CD14-positive monocyte (primary cell): Measurements from ENCODE around the gene CREB5. TPM values are rescaled to one million over a fixed set of nuclear protein-coding genes. Genes with fewer than 3 reads are reported as not detected.

Experiments
- DNase-seq, 3 donors: peaks; one replicate each; pipeline ENCODE4 v3.0.0-alpha.2; 2011 to 2022
- H2AFZ ChIP-seq: 2 replicates; pipeline ENCODE4 v1.6.0; 2012; ENCODE audit warnings: mild to moderate bottlenecking, low read depth, low read length, inconsistent platforms; ENCODE audit not compliant: insufficient read depth, poor library complexity, severe bottlenecking
- H3K27ac ChIP-seq, 2 donors: 1 replicate in 1 of 2; 2 replicates in 1 of 2; pipeline ENCODE4 v1.5.1; 2012 to 2013; ENCODE audit warnings: low read length in 2 of 2, control low read depth in 1 of 2, inconsistent platforms in 1 of 2, low read depth in 1 of 2, mild to moderate bottlenecking in 1 of 2
- H3K27me3 ChIP-seq, 2 donors: one replicate each; pipeline versions ENCODE4 v1.6.0 to v1.6.1; 2011 to 2013; ENCODE audit warnings: low read length in 2 of 2; ENCODE audit not compliant: control insufficient read depth in 2 of 2, insufficient read depth in 2 of 2
- H3K36me3 ChIP-seq, 2 donors: replicated peaks in 1 of 2; 1 replicate in 1 of 2; 2 replicates in 1 of 2; pipeline versions ENCODE4 v1.5.1 to v1.6.1; 2012 to 2013; ENCODE audit warnings: low read length in 2 of 2, control low read depth in 1 of 2, inconsistent platforms in 1 of 2, mild to moderate bottlenecking in 1 of 2; ENCODE audit not compliant: insufficient read depth in 2 of 2, control insufficient read depth in 1 of 2
- H3K4me1 ChIP-seq, 2 donors: 1 replicate in 1 of 2; 2 replicates in 1 of 2; pipeline versions ENCODE4 v1.5.1 to v1.6.1; 2012 to 2013; ENCODE audit warnings: low read length in 2 of 2, control low read depth in 1 of 2, inconsistent platforms in 1 of 2, mild to moderate bottlenecking in 1 of 2, moderate library complexity in 1 of 2; ENCODE audit not compliant: insufficient read depth in 2 of 2, control insufficient read depth in 1 of 2
- H3K4me2 ChIP-seq: replicated peaks from 2 replicates; pipeline ENCODE3; 2012; ENCODE audit warnings: low read length, moderate library complexity, mild to moderate bottlenecking; ENCODE audit not compliant: poor library complexity, severe bottlenecking; ENCODE audit errors: extremely low read depth
- H3K4me3 ChIP-seq, 3 experiments: fragments of 200-600 bp in 1 of 3; sonication (generic) in 1 of 3; replicated peaks in 1 of 3; 1 replicate in 2 of 3; 2 replicates in 1 of 3; pipeline ENCODE4 v1.5.1; 2011 to 2013; ENCODE audit warnings: low read length in 3 of 3, mild to moderate bottlenecking in 3 of 3, control low read depth in 2 of 3, low read depth in 2 of 3, inconsistent platforms in 1 of 3, moderate library complexity in 1 of 3
- H3K79me2 ChIP-seq: 2 replicates; pipeline ENCODE4 v1.6.0; 2012; ENCODE audit warnings: mild to moderate bottlenecking, control low read depth, inconsistent platforms, low read length, moderate library complexity; ENCODE audit not compliant: insufficient read depth
- H3K9ac ChIP-seq: 2 replicates; pipeline ENCODE4 v1.6.0; 2017; ENCODE audit warnings: low read length, mild to moderate bottlenecking; ENCODE audit not compliant: insufficient read depth, poor library complexity, severe bottlenecking
- H3K9me3 ChIP-seq, 2 donors: replicated peaks in 1 of 2; 1 replicate in 1 of 2; 2 replicates in 1 of 2; pipeline versions ENCODE4 v1.5.1 to v1.6.1; 2012 to 2013; ENCODE audit warnings: low read length in 2 of 2, control low read depth in 1 of 2; ENCODE audit not compliant: control insufficient read depth in 1 of 2, insufficient read depth in 1 of 2
- H4K20me1 ChIP-seq: 2 replicates; pipeline ENCODE4 v1.6.0; 2012; ENCODE audit warnings: mild to moderate bottlenecking, low read length, control low read depth, moderate library complexity; ENCODE audit not compliant: insufficient read depth
- H3K27ac Mint-ChIP-seq, 7 donors: one replicate each; pipeline ENCODE4 v1.8.0; 2020; ENCODE audit warnings: mild to moderate bottlenecking in 7 of 7, mixed read lengths in 7 of 7, moderate library complexity in 6 of 7, inconsistent platforms in 2 of 7
- H3K27me3 Mint-ChIP-seq, 3 donors: one replicate each; pipeline ENCODE4 v1.8.0; 2021 to 2022; ENCODE audit warnings: low read depth in 3 of 3, mild to moderate bottlenecking in 3 of 3, mixed read lengths in 3 of 3, moderate library complexity in 3 of 3, inconsistent platforms in 1 of 3
- H3K36me3 Mint-ChIP-seq, 2 donors: one replicate each; pipeline ENCODE4 v1.8.0; 2020; ENCODE audit warnings: mixed read lengths in 2 of 2, inconsistent platforms in 1 of 2, mild to moderate bottlenecking in 1 of 2
- H3K4me1 Mint-ChIP-seq: one replicate; pipeline ENCODE4 v1.8.0; 2020; ENCODE audit warnings: mild to moderate bottlenecking, mixed read lengths
- H3K4me3 Mint-ChIP-seq, 2 donors: one replicate each; pipeline ENCODE4 v1.8.0; 2020; ENCODE audit warnings: mild to moderate bottlenecking in 2 of 2, mixed read lengths in 2 of 2, moderate library complexity in 1 of 2
- H3K9me3 Mint-ChIP-seq, 7 donors: one replicate each; pipeline ENCODE4 v1.8.0; 2020 to 2022; ENCODE audit warnings: mixed read lengths in 7 of 7, mild to moderate bottlenecking in 6 of 7, moderate library complexity in 6 of 7, inconsistent platforms in 2 of 7
- CTCF ChIP-seq: fragments of 200-600 bp; IDR thresholded peaks from one replicate; pipeline ENCODE4 v1.8.0; 2022; ENCODE audit warnings: antibody characterized with exemption, mild to moderate bottlenecking
- WGBS: methylation state at CpG from one replicate; pipeline ENCODE4 v1.1.5; 2013; ENCODE audit warnings: missing lambda C conversion rate; ENCODE audit not compliant: insufficient coverage; 5-methylcytosine and 5-hydroxymethylcytosine counted together
- intact Hi-C, 2 donors: fragments of 100-400 bp; cut with micrococcal nuclease; formaldehyde crosslinking; loops; one replicate each; pipeline versions ENCODE4 v1.15.0 to v1.15.1; 2023
- polyA plus RNA-seq, 3 donors: library from polyadenylated mRNA; depleted of rRNA in 1 of 3; unstranded in 2 of 3; stranded (reverse) in 1 of 3; fragments of 300-500 nt in 2 of 3; fragments of >200 nt in 1 of 3; fragmentation: Illumina TruSeq in 2 of 3; gene quantifications; 1 replicate in 2 of 3; 2 replicates in 1 of 3; pipeline ENCODE4 v1.2.3, GENCODE V29; 2012 to 2021

Gene CREB5
- polyA plus RNA-seq, 3 donors = 25.1 to 72.3 (median 44.2) TPM

DNA sequence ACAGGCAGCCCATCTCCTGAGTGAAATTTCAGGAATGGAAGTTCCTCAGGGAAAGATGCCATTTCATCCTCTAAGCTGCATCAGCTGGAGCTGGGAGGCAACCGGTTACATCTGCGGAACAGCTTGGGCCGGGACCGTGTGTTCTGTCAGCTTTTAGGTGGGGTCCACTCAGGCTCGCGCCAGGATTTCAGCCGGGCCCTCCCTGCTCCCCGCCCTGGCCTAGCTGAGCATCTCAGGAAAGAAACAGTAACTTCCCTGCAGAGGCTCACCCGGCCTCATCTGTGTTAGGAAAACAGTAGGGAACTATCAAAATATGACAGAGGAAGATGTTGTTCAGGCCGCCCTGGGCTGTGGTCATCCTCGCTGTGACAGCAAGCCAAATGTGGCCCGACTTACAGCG is 435.4 kb downstream of the CREB5 start:
- H3K4me1 ChIP-seq = no peaks in the 10 kb centered on the region
- no peak overlapping the region for H3K27ac Mint-ChIP-seq
- no peak overlapping the region for H3K4me3 Mint-ChIP-seq
- intact Hi-C loops = no loop called here
- peaks cover 15 to 35% of the 10 kb centered on the region in 2 donors for H3K27me3 ChIP-seq
- no peak for TF ChIP-seq CTCF
- no peaks in the 10 kb centered on the region for H3K36me3 Mint-ChIP-seq
- H3K27me3 Mint-ChIP-seq = peaks cover 22 to 42% (median 35%) of the 10 kb centered on the region in 3 donors
- no peaks in the 10 kb centered on the region for H3K36me3 ChIP-seq
- H3K4me2 ChIP-seq = no peak overlapping the region
- H3K4me1 Mint-ChIP-seq = no peaks in the 10 kb centered on the region
- no peak for DNase-seq
- H3K27ac ChIP-seq = no peak overlapping the region
- H3K4me3 ChIP-seq = no peak overlapping the region
- no peaks in the 10 kb centered on the region for H3K79me2 ChIP-seq
- H3K9ac ChIP-seq = no peak overlapping the region
- 93% methylated on average over 13 of the region's 13 CpGs for WGBS
- no peaks in the 10 kb centered on the region for H4K20me1 ChIP-seq
- H2AFZ ChIP-seq = no peak overlapping the region
- H3K9me3 ChIP-seq = no peaks in the 10 kb centered on the region
- H3K9me3 Mint-ChIP-seq = no peaks in the 10 kb centered on the region

GRCh38 chr7:28848906-28849305 is 436.6 kb downstream of the CREB5 start:
- Histone ChIP-seq H3K9ac (no peak overlapping the region), H3K27me3 (peaks cover 25 to 42% of the 10 kb centered on the region in 2 donors), H3K9me3 (no peaks in the 10 kb centered on the region), H3K36me3 (no peaks in the 10 kb centered on the region), H3K79me2 (no peaks in the 10 kb centered on the region), H3K27ac (no peak overlapping the region), H3K4me1 (peaks cover 8 to 9% of the 10 kb centered on the region in 2 donors), H3K4me2 (no peak overlapping the region), H3K4me3 (no peak overlapping the region), H4K20me1 (no peaks in the 10 kb centered on the region), H2AFZ (no peak overlapping the region)
- DNase-seq = no peak
- no peak for TF ChIP-seq CTCF
- Mint-ChIP-seq H3K4me3 (no peak overlapping the region), H3K27ac (no peak overlapping the region), H3K4me1 (peaks cover 10% of the 10 kb centered on the region), H3K36me3 (no peaks in the 10 kb centered on the region), H3K9me3 (no peaks in the 10 kb centered on the region), H3K27me3 (peaks cover 29 to 51% (median 43%) of the 10 kb centered on the region in 3 donors)
- intact Hi-C loops = no loop called here
- no CpG with 5 or more reads among the region's 15 CpGs for WGBS
